ES-I3 (cell line): ENCODE data around the gene SERPINA3.

Experiments
- H3K36me3 ChIP-seq: 2 replicates; pipeline ENCODE4 v1.6.1; 2013; ENCODE audit warnings: mild to moderate bottlenecking, low read length, control low read depth, moderate library complexity; ENCODE audit not compliant: insufficient read depth
- H3K4me1 ChIP-seq: 2 replicates; pipeline ENCODE4 v1.6.1; 2013; ENCODE audit warnings: mild to moderate bottlenecking, control low read depth, low read length; ENCODE audit not compliant: insufficient read depth
- H3K9ac ChIP-seq: 2 replicates; pipeline ENCODE4 v1.6.1; 2013; ENCODE audit warnings: low read depth, mild to moderate bottlenecking, low read length, moderate library complexity
- H3K9me3 ChIP-seq: 2 replicates; pipeline ENCODE4 v1.6.1; 2013; ENCODE audit warnings: mild to moderate bottlenecking, low read length, moderate library complexity; ENCODE audit not compliant: control insufficient read depth, insufficient read depth

SERPINA3 gene

DNA sequence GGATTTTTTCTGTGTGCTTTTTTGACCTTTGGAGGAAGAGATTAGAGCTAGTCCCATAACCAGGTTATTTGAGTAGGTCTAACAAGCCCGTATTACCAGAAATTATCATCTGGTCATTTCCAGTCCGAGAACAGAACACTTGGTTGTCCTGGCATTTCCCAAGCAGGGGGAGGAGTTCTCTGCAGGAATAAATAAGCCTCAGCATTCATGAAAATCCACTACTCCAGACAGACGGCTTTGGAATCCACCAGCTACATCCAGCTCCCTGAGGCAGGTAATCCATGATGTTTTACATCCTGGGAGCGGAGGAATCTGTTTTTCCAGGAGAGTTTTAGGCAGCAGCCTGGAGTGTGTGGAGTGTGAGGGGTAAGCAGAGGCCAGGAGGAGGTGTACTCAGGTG is at the start of gene SERPINA3:
Gene SERPINA3, plus strand, starts transcription at position 218 of the 400 bp plus-strand sequence. CDS start 2,051 bp downstream, outside the sequence.
- H3K9ac ChIP-seq = no peak within 1 kb of the TSS
- no peaks in the 10 kb centered on the region for H3K36me3 ChIP-seq
- H3K9me3 ChIP-seq = 0 out of 2 replicates have a peak, but pooled peaks cover 1% of the 10 kb centered on the region
- H3K4me1 ChIP-seq = peaks cover 3% of the 10 kb centered on the region; the same call in 1 of the 2 replicates

DNA sequence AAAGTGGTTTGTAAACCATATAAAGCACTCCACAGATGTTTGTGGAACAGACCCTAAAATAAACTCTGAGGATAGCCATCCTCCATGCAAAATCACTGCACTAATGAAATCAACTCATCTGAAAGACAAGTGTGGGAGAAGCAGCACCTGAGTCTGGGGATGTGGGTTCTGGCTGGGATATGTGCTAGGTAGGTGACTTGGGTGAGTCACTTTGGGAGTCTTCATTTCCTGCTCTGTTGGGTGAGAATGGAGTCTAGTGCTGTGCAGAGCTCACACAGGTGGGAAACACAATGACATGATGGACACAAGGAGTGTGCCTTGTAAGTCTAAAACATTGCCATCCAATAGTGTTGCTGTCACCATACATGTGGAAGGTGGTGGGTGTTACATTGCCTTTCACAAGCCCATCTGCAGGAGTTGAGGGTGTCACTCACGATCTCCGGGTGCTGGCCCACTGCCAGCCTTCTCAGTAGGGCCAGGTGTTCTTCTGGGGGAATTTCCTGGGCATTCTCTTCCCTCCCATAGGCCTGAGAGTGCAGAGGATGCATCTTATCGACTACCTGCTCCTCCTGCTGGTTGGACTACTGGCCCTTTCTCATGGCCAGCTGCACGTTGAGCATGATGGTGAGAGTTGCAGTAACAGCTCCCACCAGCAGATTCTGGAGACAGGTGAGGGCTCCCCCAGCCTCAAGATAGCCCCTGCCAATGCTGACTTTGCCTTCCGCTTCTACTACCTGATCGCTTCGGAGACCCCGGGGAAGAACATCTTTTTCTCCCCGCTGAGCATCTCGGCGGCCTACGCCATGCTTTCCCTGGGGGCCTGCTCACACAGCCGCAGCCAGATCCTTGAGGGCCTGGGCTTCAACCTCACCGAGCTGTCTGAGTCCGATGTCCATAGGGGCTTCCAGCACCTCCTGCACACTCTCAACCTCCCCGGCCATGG is 49.0 kb upstream of the SERPINA3 start:
- H3K36me3 ChIP-seq = no peaks in the 10 kb centered on the region
- H3K9ac ChIP-seq = no peak overlapping the region
- no peaks in the 10 kb centered on the region for H3K9me3 ChIP-seq
- no peaks in the 10 kb centered on the region for H3K4me1 ChIP-seq

DNA sequence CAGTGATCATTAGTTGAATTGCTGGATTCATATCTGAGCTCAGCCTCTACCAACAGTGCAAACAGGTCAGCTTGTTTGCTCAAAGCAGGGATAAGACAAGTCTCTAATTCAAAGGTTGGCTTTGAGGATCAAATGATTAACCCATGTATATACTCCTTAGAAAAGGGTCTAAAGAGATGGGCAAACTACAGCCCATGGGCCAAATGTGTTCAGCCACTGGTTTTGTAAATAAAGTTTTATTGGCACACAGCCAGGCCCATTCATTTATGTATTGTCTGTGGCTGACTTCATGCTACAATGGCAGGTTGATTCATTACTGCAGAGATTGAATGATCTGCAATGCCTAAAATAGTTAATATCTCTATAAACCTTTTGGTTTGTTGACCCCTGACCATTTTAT is 47.8 kb upstream of the SERPINA3 start:
- H3K9ac ChIP-seq = no peak overlapping the region
- H3K4me1 ChIP-seq = no peaks in the 10 kb centered on the region
- H3K9me3 ChIP-seq = no peaks in the 10 kb centered on the region

DNA sequence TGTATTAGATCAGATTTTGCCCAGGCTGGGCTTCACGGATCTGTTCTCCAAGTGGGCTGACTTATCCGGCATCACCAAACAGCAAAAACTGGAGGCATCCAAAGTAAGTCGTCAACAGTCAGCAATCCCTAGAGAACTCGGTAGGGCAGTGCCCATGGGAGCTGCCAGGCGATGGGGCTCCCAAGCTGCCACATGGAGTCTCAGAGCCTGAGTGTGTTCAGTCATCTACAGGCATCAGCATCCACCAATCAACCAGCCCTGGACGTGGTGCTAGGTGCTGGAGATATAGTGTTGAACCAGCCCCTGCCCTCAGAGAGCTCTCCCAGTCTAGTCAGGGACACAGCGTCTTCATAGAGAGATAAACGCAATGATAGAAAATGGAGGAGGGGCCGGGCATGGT is 44.0 kb upstream of the SERPINA3 start:
- no peaks in the 10 kb centered on the region for H3K36me3 ChIP-seq
- H3K9ac ChIP-seq = no peak overlapping the region
- H3K4me1 ChIP-seq = no peaks in the 10 kb centered on the region
- H3K9me3 ChIP-seq = no peaks in the 10 kb centered on the region

More for the DNA sequence above, 47.8 kb upstream of the SERPINA3 start:
- no peaks in the 10 kb centered on the region for H3K36me3 ChIP-seq

DNA sequence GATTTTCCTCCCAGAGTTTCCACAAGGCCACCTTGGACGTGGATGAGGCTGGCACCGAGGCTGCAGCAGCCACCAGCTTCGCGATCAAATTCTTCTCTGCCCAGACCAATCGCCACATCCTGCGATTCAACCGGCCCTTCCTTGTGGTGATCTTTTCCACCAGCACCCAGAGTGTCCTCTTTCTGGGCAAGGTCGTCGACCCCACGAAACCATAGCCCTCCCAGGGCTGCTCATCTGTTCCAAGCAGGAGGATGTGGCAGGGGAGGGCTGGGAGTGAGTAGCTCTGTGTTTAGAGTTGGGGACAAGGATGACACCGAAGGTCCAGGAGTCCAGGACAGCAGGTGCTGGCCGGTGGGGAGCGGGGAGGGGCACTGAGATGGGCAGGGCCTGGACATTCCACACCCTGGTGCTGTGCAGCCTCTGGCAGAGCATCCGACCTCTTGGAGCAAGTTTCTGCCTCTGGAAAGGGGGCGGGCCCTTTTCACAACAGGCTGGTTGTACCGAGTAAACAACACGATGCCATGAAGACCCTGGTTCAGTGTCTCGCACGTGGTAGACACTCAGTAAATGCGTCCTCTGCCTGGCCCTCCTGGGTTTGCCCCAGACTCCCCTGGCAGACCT is 42.7 kb upstream of the SERPINA3 start:
- Histone ChIP-seq H3K9me3 (no peaks in the 10 kb centered on the region), H3K4me1 (no peaks in the 10 kb centered on the region), H3K36me3 (no peaks in the 10 kb centered on the region), H3K9ac (no peak overlapping the region)

DNA sequence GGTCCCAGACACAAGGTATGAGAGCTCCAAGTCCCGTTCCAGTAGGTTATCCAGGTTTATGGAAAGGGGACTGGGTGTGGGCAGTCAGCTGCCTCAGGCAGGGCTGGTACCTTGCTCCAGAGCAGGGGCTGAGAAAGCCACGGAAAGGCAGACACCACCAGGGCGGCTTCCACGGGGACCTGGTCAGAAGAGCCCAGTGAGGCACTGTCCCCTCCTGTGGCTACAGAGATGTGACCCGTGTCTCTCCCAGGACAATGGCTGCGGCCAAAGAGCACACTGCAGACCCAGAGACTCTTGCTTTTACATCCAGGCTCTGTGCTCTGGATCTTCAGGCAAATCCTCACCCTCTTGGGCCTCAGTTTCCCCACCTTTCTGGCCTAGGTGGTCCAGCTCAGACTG is 42.2 kb upstream of the SERPINA3 start:
- Histone ChIP-seq H3K9me3 (no peaks in the 10 kb centered on the region), H3K36me3 (no peaks in the 10 kb centered on the region), H3K4me1 (no peaks in the 10 kb centered on the region), H3K9ac (no peak overlapping the region)

DNA sequence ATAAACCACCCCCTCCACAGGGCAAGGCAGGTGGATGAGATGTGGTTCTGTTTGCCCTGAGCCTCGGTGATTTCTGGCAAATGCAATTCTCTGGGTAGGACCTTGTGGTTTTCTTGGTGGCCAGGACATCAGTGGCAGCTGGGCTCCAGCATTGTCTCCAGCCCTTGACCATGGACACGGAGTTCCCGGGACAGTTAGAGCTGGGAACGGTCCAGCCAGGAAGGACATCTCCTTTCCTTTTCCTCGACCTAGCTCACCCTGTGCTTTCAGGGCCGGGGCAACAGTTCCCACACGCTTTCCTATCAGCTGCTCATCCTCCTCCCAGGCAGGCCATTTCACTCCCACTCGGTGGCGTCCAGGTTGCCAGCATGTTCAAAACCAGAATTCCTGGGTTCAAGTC is 41.8 kb upstream of the SERPINA3 start:
- H3K4me1 ChIP-seq = no peaks in the 10 kb centered on the region
- no peaks in the 10 kb centered on the region for H3K36me3 ChIP-seq
- H3K9ac ChIP-seq = no peak overlapping the region
- no peaks in the 10 kb centered on the region for H3K9me3 ChIP-seq

DNA sequence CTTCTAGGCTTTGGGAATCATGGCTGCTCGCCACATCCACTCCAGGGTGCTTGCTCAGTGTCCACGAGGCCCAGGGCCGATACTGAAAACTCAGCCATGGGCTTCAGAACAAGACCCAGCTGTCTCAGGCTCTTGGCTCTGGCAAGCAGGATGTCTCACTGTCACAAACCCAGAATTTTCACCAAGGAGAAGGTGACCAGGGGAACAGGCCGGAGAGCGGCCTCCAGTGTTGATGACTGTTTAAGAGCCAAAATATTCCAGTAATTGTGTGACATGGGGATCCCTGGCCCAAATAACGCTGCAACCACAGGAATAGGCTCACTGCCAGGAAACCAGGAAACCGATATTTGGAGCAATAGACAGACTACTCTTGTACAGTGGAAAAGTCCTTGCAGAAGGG is 40.8 kb upstream of the SERPINA3 start:
- no peaks in the 10 kb centered on the region for H3K9me3 ChIP-seq
- H3K36me3 ChIP-seq = no peaks in the 10 kb centered on the region
- no peaks in the 10 kb centered on the region for H3K4me1 ChIP-seq
- H3K9ac ChIP-seq = no peak overlapping the region

DNA sequence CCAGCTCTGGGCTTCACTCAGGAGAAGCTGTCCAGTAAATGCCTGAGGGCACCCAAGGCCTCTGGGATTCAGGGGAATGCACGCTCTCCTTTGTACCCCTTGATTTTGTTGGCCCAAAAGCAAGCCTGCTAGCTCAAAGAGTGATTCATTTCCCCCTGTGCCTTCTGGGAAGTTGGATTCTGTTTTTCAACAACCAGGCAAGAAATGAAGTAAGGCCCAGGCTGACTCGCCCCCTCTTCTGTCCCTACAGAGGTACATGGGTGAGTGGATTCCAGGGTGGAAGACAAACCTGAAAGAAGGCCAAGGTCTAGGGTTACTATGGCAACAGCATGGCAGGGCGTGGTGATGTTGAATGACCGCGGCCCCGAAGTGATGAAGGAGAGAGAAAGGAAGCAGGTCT is 40.2 kb upstream of the SERPINA3 start:
- H3K9ac ChIP-seq = no peak overlapping the region

DNA sequence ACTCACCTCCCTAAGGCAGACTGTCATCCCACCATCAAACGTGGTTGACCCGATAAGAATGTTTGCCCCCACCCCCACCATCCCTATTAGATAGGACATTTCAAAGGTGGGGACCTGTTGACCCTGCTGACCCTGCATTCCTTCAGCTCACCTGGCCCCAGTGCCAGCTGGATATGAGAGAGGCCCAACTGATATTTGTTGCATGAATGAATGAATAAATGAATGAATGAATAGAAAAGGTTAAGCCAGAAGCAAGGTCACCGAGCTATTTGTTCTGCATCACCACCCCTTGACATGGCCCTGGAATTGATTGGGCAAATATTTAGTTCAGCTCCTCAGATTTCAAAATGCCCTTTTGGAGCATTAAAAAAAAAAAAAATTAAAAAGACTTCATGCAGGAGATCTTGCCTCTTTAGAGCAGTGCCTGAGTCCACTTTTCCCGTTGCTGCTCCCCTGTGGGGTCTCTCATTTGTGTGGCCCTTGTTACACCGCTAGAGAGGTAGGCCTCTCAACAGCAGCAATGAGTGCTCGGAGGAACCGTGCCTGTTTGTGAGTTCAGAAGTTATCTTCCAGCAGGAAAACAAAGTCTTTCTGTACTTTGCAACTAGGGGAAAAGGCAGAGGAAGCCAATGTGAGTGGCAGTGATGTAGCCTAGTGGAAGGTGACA is 39.4 kb upstream of the SERPINA3 start:
- Histone ChIP-seq H3K4me1 (no peaks in the 10 kb centered on the region), H3K9me3 (no peaks in the 10 kb centered on the region), H3K9ac (no peak overlapping the region)

More for the DNA sequence above, 40.2 kb upstream of the SERPINA3 start:
- no peaks in the 10 kb centered on the region for H3K9me3 ChIP-seq
- H3K36me3 ChIP-seq = no peaks in the 10 kb centered on the region
- H3K4me1 ChIP-seq = no peaks in the 10 kb centered on the region

DNA sequence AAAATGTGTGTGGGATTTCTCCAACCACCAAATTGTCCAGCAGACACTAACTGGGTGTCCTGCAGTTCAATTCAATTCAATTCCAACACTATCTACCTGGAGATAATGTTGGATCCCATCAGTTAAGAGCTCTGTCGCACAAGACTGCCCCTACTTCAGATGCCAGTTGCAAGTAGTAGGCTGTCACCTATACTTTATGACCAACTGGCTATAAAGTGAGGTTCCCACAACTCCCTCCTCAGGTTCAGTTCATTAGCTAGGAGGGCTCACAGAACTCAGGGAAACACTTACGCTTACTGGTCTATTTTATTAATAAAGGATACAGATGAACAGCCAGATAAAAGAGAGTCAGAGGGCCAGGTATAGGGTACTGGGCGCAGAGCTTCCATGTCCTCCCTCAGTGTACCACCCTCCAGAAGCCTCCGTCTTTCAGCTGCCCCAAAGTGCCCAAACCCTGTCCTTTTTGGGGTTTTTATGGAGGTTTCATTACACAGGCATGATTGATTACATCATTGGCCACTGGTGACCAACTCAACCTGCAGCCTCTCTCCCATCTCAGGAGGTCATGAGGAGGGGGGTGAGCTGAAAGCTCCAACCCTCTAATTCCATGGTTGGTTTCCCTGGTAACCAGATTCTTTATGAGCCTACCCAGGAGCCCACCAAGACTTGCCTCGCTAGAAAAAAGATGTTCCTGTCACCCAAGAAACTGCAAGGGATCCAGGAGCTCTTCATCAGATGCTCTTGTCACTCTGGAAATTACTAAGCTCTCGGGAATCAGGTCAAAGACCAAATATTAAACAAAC is 38.5 kb upstream of the SERPINA3 start:
- Histone ChIP-seq H3K9ac (no peak overlapping the region), H3K9me3 (no peaks in the 10 kb centered on the region), H3K4me1 (no peaks in the 10 kb centered on the region), H3K36me3 (no peaks in the 10 kb centered on the region)

More for the DNA sequence above, 39.4 kb upstream of the SERPINA3 start:
- H3K36me3 ChIP-seq = no peaks in the 10 kb centered on the region

DNA sequence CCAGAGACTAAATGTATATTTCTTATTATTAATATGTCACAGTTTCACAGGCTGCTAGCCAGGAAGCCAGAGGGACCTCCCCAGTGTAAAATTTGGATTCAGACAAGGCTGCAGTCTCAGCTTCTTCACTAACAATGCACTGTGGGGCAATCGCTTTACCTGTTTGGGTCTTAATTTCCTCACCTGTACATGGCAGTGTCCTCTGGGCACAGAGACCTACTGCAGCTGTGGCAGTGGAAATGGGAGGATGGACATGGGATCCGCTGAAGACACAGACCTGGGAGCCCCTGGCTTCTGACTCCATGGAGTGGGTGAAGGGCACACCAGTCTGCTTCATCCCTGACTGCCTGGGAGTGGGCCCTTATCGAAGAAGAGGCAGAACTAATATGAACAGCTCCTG is 37.9 kb upstream of the SERPINA3 start:
- no peak overlapping the region for H3K9ac ChIP-seq
- no peaks in the 10 kb centered on the region; the same call in 1 of the 2 replicates for H3K36me3 ChIP-seq
- no peaks in the 10 kb centered on the region for H3K4me1 ChIP-seq
- H3K9me3 ChIP-seq = no peaks in the 10 kb centered on the region

DNA sequence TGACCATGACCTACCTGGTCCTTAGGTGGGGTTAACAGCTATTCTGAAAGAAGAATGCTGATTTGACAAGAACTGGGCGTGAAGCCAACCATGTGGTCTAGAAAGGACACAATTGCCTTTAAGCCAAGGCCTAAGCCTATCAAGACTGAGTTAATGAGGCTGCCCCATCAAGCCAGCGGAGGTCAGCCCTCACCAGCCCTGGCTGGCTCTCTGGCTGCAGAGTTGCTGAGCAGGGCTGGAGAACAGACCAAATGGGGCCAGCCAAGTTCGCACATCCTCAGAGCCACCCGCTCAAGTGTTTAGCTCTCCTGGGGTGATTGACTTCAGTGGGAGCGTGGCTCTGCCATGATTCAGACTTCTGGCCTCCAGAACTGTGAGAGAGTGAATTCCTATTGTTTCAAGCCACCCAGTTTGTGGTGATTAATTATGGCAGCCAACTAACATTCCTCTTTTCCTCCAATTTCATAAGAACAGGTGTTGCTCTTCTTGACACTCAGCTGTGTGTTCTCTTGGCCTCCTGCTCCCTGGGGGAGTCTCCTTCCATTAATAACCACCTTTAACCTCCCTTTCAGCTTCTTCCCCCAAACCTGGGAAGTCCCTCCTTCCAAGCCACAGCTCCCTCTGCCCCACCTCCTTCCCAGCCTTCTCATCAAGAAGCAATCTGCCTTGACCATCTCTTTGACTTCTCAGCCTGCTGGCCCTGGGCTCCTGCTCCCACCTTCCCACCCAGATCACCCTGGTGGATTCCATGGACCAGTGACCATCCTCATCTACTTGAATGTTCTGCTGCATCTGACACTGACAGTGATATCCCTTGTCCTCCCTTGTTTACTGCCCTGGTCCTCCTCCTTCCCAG is 36.2 kb upstream of the SERPINA3 start:
- no peaks in the 10 kb centered on the region; the same call in 1 of the 2 replicates for H3K36me3 ChIP-seq

More for the DNA sequence above, 36.2 kb upstream of the SERPINA3 start:
- H3K4me1 ChIP-seq = no peaks in the 10 kb centered on the region
- H3K9me3 ChIP-seq = no peaks in the 10 kb centered on the region
- no peak overlapping the region for H3K9ac ChIP-seq
